MCF 10A (cell line): ENCODE results near the gene PDHX. TPM values are rescaled to one million over a fixed set of nuclear protein-coding genes. Genes with fewer than 3 reads are reported as not detected.
A peak's percentile ranks its signal among the peaks of the same experiment; 100 is the strongest.

Experiments used
- Bru-seq: library from RNA; stranded (reverse); fragments of 400-500 nt; gene quantifications from one replicate; lab custom pipeline; 2021; lab: Mats Ljungman, UMichigan
- BruChase-seq, 2 experiments: library from RNA; stranded (reverse); fragments of 400-500 nt; gene quantifications; one replicate each; lab custom pipeline; 2021; lab: Mats Ljungman, UMichigan
- BruUV-seq: library from RNA; stranded (reverse); fragments of 400-500 nt; replicated peaks from 2 replicates; lab custom pipeline; 2021; lab: Mats Ljungman, UMichigan
- CTCF ChIA-PET: fragments of 300-600 bp; sonication (Branson Sonifier 250); formaldehyde crosslinking; extraction: SDS; loops from one replicate; lab custom pipeline; 2021; ENCODE audit warnings: antibody characterized with exemption, inconsistent platforms; lab: Yijun Ruan, JAX
- POLR2A ChIA-PET: fragments of 300-600, 350-650 bp; sonication (Branson Sonifier 250); formaldehyde crosslinking; extraction: SDS; loops from one replicate; lab custom pipeline; 2020; ENCODE audit warnings: antibody characterized with exemption, inconsistent platforms; lab: Yijun Ruan, JAX
- DNase-seq: peaks from one replicate; pipeline ENCODE4 v3.0.0-alpha.2; 2018; ENCODE audit not compliant: unreplicated experiment
- H3K27ac Mint-ChIP-seq: one replicate; pipeline ENCODE4 v1.8.0; 2022; ENCODE audit warnings: mild to moderate bottlenecking, low read depth, mixed read lengths; ENCODE audit not compliant: unreplicated experiment
- H3K27me3 Mint-ChIP-seq: one replicate; pipeline ENCODE4 v1.8.0; 2022; ENCODE audit warnings: mixed read lengths; ENCODE audit not compliant: insufficient read depth, unreplicated experiment
- H3K36me3 Mint-ChIP-seq: one replicate; pipeline ENCODE4 v1.8.0; 2022; ENCODE audit warnings: mild to moderate bottlenecking, moderate library complexity, mixed read lengths; ENCODE audit not compliant: insufficient read depth, unreplicated experiment
- H3K4me1 Mint-ChIP-seq: one replicate; pipeline ENCODE4 v1.8.0; 2022; ENCODE audit warnings: mixed read lengths; ENCODE audit not compliant: insufficient read depth, unreplicated experiment
- H3K4me3 Mint-ChIP-seq: one replicate; pipeline ENCODE4 v1.8.0; 2022; ENCODE audit warnings: mild to moderate bottlenecking, moderate library complexity, mixed read lengths; ENCODE audit not compliant: unreplicated experiment
- H3K9me3 Mint-ChIP-seq: one replicate; pipeline ENCODE4 v1.8.0; 2022; ENCODE audit warnings: mixed read lengths; ENCODE audit not compliant: unreplicated experiment
- intact Hi-C: fragments of 100-400 bp; cut with micrococcal nuclease; formaldehyde crosslinking; loops from 2 replicates; pipeline ENCODE4 v1.14.1; 2022
- long read RNA-seq: library from polyadenylated mRNA; stranded (forward); transcript quantifications from one replicate; pipeline ENCODE4 v2.0.0, GENCODE V29; 2022
- total RNA-seq: library from RNA; stranded (reverse); gene quantifications from 2 replicates; pipeline ENCODE4 v1.2.3, GENCODE V29; 2022
- TF ChIP-seq, protein P1 (sequence below): fragments of 200-600 bp; IDR thresholded peaks from one replicate; pipeline ENCODE4 v1.8.0; 2022; ENCODE audit warnings: antibody characterized with exemption, mild to moderate bottlenecking; ENCODE audit not compliant: unreplicated experiment

PDHX gene
- 35.5 and 35.9 TPM in 2 replicates for total RNA-seq
- percentile 88 among the genes with signal in this experiment for Bru-seq, nascent RNA
- percentile 73 among the genes with signal in this experiment for BruChase-seq, experiment 1, labeled RNA remaining after a 6-hour chase
- BruChase-seq, experiment 2, labeled RNA remaining after a 2-hour chase: percentile 83 among the genes with signal in this experiment
- long read RNA-seq, transcript PDHX-201 (11 exons, 2,389 nt): major isoform, 130 of 163 reads
- long read RNA-seq, partial matches to known transcripts: 10 of 163 reads
- long read RNA-seq, other reads (novel, unspliced or antisense): 21 of 163 reads

DNA sequence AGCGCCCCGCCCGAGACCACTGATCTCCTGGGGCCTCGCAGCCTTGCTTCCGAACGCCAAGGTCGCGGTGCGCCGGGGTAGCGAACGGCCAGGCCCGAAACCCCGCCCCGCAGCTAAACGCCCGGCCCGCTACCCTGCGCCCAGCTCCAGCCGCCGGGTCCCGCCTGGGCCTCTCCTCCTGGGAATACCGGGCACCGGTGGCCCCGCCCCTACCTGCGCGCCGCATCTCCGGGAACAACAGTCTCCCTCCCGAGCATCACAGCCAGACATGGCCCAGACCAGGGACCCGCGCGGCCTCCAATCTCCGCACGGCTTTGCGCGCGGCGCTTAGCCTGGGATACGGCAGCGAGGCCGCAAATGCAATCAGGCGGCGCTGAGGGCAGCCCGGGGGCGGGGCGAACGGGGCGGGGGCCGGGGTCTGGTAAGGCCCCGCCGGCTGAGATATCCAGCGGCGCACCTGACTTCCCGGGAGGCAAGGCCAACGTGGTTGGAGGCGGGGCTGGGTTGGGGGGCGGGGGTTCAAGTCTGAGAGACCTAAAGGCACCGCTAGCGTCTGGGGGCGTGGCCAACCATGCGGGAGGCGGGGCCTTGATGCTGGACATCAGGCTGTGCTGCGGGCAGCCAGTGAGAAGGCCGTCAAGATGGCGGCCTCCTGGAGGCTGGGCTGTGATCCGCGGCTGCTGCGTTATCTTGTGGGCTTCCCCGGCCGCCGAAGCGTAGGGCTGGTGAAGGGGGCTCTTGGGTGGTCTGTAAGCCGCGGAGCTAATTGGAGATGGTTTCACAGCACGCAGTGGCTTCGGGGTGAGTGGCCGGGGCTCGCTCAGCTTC is at the start of gene PDHX, which contains the start of gene APIP:
Gene PDHX, plus strand, starts transcription at position 604 of the 828 bp plus-strand sequence. Its CDS starts 38 bp downstream, at position 642.
Gene APIP, minus strand, starts transcription at position 365 of the 828 bp plus-strand sequence. Its CDS starts 95 bp downstream, at position 270.
- Mint-ChIP-seq H3K9me3 (no peaks in the 10 kb centered on the region), H3K4me1 (peaks cover 19% of the 10 kb centered on the region), H3K36me3 (peaks cover 19% of the 10 kb centered on the region), H3K27me3 (no peaks in the 10 kb centered on the region), H3K4me3 (peak within 1 kb of the TSS; percentile 99), H3K27ac (peak within 1 kb of the TSS; percentile 99)
- TF ChIP-seq, protein P1, sequence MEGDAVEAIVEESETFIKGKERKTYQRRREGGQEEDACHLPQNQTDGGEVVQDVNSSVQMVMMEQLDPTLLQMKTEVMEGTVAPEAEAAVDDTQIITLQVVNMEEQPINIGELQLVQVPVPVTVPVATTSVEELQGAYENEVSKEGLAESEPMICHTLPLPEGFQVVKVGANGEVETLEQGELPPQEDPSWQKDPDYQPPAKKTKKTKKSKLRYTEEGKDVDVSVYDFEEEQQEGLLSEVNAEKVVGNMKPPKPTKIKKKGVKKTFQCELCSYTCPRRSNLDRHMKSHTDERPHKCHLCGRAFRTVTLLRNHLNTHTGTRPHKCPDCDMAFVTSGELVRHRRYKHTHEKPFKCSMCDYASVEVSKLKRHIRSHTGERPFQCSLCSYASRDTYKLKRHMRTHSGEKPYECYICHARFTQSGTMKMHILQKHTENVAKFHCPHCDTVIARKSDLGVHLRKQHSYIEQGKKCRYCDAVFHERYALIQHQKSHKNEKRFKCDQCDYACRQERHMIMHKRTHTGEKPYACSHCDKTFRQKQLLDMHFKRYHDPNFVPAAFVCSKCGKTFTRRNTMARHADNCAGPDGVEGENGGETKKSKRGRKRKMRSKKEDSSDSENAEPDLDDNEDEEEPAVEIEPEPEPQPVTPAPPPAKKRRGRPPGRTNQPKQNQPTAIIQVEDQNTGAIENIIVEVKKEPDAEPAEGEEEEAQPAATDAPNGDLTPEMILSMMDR: no peak
- peak; percentile 99 for DNase-seq
- ChIA-PET CTCF (interaction anchor here (0.6 to 1.0 kb wide), 6 partner anchors 10 to 1508 kb away, joined by 3 read pairs; partner anchors contain the start of gene ABTB2), POLR2A (interaction anchor here (0.6 to 4.0 kb wide), 37 partner anchors 9 to 1870 kb away, joined by 3 to 20 read pairs (median 4); partner anchors contain the start of genes CAT and CD44)
- intact Hi-C loops: no loop called here
- no TSS peak for BruUV-seq

DNA sequence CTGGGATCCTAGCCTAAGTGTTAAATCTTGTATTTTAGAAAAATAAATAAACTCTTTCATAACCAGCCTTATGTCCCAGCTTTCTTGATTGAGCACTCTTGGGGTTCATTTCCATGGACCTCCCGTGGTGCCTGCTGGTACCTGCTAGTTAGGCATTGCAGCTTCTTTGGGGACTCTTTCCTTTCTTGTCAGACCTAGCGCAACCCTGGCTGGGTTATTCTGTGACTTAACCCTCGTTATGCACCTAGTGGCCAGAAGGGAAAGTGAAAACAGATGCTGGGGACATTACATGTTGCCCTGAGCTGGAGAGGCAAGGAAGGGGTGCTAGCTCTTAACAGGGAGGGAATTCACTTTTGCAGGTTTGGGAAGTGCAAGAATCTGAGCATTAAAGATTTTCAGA is 47.0 kb upstream of the PDHX start:
- BruUV-seq: no TSS peak
- ChIA-PET POLR2A (no interaction called here), CTCF (interaction anchor here (0.5 to 1.3 kb wide), 5 partner anchors 10 to 871 kb away, joined by 3 to 4 read pairs (median 3); no protein-coding TSS in a partner anchor)
- no peak overlapping the region for H3K4me3 Mint-ChIP-seq
- intact Hi-C loops: no loop called here
- peak; percentile 14 for DNase-seq
- no peaks in the 10 kb centered on the region for H3K9me3 Mint-ChIP-seq
- no peaks in the 10 kb centered on the region for H3K27me3 Mint-ChIP-seq
- H3K27ac Mint-ChIP-seq: no peak overlapping the region
- TF ChIP-seq, protein P1: no peak
- peaks cover 12% of the 10 kb centered on the region for H3K4me1 Mint-ChIP-seq
- no peaks in the 10 kb centered on the region for H3K36me3 Mint-ChIP-seq

DNA sequence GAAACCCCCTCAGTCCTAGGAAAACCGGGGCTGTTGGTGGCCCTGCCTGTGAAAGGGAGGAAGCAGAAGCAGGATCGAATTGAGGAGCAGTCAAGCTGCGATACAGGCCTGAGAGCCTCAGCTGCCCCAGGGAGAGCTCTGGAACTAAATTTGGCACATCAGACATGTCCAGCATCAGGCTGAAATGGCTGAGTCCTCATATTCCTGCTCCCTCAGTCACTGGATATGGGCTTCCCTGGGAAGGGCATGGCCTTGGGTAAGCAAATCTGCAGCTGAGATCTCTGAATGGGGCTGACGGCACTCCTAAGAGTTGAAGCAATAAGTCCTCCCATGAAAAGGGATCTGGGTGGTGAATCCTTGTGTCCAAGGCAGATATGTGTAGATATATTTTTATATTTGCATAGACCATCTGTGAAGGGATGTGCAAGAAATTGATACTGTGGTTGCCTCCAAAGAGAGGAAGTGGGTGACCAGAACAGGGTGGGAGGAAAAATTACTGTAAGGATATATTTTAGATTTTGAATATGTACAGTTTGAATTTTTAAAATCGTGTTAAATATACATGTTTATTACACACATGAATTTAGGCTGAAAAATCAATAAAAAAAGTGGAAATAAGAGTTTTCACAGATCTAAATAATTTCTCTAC is 45.7 kb upstream of the PDHX start:
- Mint-ChIP-seq H3K9me3 (no peaks in the 10 kb centered on the region), H3K4me1 (peaks cover 4% of the 10 kb centered on the region), H3K27me3 (no peaks in the 10 kb centered on the region), H3K27ac (no peak overlapping the region), H3K4me3 (no peak overlapping the region), H3K36me3 (no peaks in the 10 kb centered on the region)
- DNase-seq: no peak
- BruUV-seq: no TSS peak
- ChIA-PET CTCF (interaction anchor here (0.6 kb wide), 2 partner anchors 18 to 424 kb away, joined by 3 read pairs; no protein-coding TSS in a partner anchor), POLR2A (interaction anchor here (0.7 kb wide), 1 partner anchor 11 kb away, joined by 3 read pairs; no protein-coding TSS in a partner anchor)
- intact Hi-C loops: no loop called here
- TF ChIP-seq, protein P1: no peak
